ENCODE data around the gene CNOT2. TPM values are rescaled to one million over a fixed set of nuclear protein-coding genes. Genes with fewer than 3 reads are reported as not detected.

The CNOT2 gene
- total RNA-seq, 2 donors from 2014 or later: 96.2 to 96.5 TPM

- Histone ChIP-seq H3K4me1 (ENCODE audit: control insufficient read depth, insufficient read depth, low read length) (no peaks in the 10 kb centered on the region), H3K9me3 (ENCODE audit: control insufficient read depth, low read length) (no peaks in the 10 kb centered on the region), H3K27me3 (ENCODE audit: control insufficient read depth, insufficient read depth, low read length, poor library complexity, severe bottlenecking) (no peaks in the 10 kb centered on the region), H3K27ac (ENCODE audit: low read depth, low read length) (no peak overlapping the region), H3K4me3 (ENCODE audit: low read length) (no peak overlapping the region), H3K9ac (ENCODE audit: extremely low read depth, low read length, poor library complexity, severe bottlenecking) (no peak overlapping the region), H3K36me3 (ENCODE audit: control insufficient read depth, insufficient read depth, low read length) (peaks cover 37% of the 10 kb centered on the region)
- DNase-seq: no peak
- H3K27me3 Mint-ChIP-seq (ENCODE audit: insufficient read depth): no peaks in the 10 kb centered on the region
- no peak for TF ChIP-seq CTCF (conservative IDR thresholded peaks at IDR 0.05)
- no peaks in the 10 kb centered on the region for H3K9me3 Mint-ChIP-seq
- no peak overlapping the region for H3K27ac Mint-ChIP-seq
- peaks cover under 1% of the 10 kb centered on the region for H3K4me1 Mint-ChIP-seq
- 0 to 62% methylated on average over 1 to 3 of the region's 4 CpGs for WGBS, 2 experiments (ENCODE audit: insufficient coverage in 1 of 2, insufficient read length in 1 of 2)
- H3K4me3 Mint-ChIP-seq: no peak overlapping the region
- H3K36me3 Mint-ChIP-seq (ENCODE audit: low read depth): peaks cover 9% of the 10 kb centered on the region
Measured at GRCh38 chr12:70319605-70320004, 76.4 kb downstream of the CNOT2 start.

GRCh38 chr12:70321191-70321590 lies 78.0 kb downstream of the CNOT2 start:
- H3K27ac ChIP-seq (ENCODE audit: low read depth, low read length): no peak overlapping the region
- H3K27me3 Mint-ChIP-seq (ENCODE audit: insufficient read depth): no peaks in the 10 kb centered on the region
- H3K36me3 Mint-ChIP-seq (ENCODE audit: low read depth): peaks cover 16% of the 10 kb centered on the region
- no peaks in the 10 kb centered on the region for H3K4me1 ChIP-seq (ENCODE audit: control insufficient read depth, insufficient read depth, low read length)
- WGBS, 2 experiments (ENCODE audit: insufficient coverage in 1 of 2, insufficient read length in 1 of 2): 95 to 96% methylated on average over 2 of the region's 2 CpGs
- no peak for TF ChIP-seq CTCF (conservative IDR thresholded peaks at IDR 0.05)
- H3K4me3 ChIP-seq (ENCODE audit: low read length): no peak overlapping the region
- H3K9me3 ChIP-seq (ENCODE audit: control insufficient read depth, low read length): no peaks in the 10 kb centered on the region
- no peak overlapping the region for H3K27ac Mint-ChIP-seq
- peaks cover 39% of the 10 kb centered on the region for H3K36me3 ChIP-seq (ENCODE audit: control insufficient read depth, insufficient read depth, low read length)
- H3K9ac ChIP-seq (ENCODE audit: extremely low read depth, low read length, poor library complexity, severe bottlenecking): no peak overlapping the region
- H3K4me3 Mint-ChIP-seq: no peak overlapping the region
- peaks cover 4% of the 10 kb centered on the region for H3K4me1 Mint-ChIP-seq
- no peaks in the 10 kb centered on the region for H3K27me3 ChIP-seq (ENCODE audit: control insufficient read depth, insufficient read depth, low read length, poor library complexity, severe bottlenecking)
- no peaks in the 10 kb centered on the region for H3K9me3 Mint-ChIP-seq
- DNase-seq: no peak

GRCh38 chr12:70327541-70327940 lies 84.3 kb downstream of the CNOT2 start:
- WGBS, 2 experiments (ENCODE audit: insufficient coverage in 1 of 2, insufficient read length in 1 of 2): 90 to 97% methylated on average over 2 of the region's 2 CpGs
- Histone ChIP-seq H3K4me1 (ENCODE audit: control insufficient read depth, insufficient read depth, low read length) (no peaks in the 10 kb centered on the region), H3K9ac (ENCODE audit: extremely low read depth, low read length, poor library complexity, severe bottlenecking) (no peak overlapping the region), H3K9me3 (ENCODE audit: control insufficient read depth, low read length) (peaks cover 11% of the 10 kb centered on the region), H3K4me3 (ENCODE audit: low read length) (no peak overlapping the region), H3K27ac (ENCODE audit: low read depth, low read length) (no peak overlapping the region), H3K36me3 (ENCODE audit: control insufficient read depth, insufficient read depth, low read length) (peaks cover 57% of the 10 kb centered on the region), H3K27me3 (ENCODE audit: control insufficient read depth, insufficient read depth, low read length, poor library complexity, severe bottlenecking) (no peaks in the 10 kb centered on the region)
- H3K4me3 Mint-ChIP-seq: no peak overlapping the region
- peaks cover 9% of the 10 kb centered on the region for H3K9me3 Mint-ChIP-seq
- H3K4me1 Mint-ChIP-seq: peaks cover 6% of the 10 kb centered on the region
- DNase-seq: no peak
- H3K27me3 Mint-ChIP-seq (ENCODE audit: insufficient read depth): no peaks in the 10 kb centered on the region
- no peak for TF ChIP-seq CTCF (conservative IDR thresholded peaks at IDR 0.05)
- no peak overlapping the region for H3K27ac Mint-ChIP-seq
- H3K36me3 Mint-ChIP-seq (ENCODE audit: low read depth): peaks cover 49% of the 10 kb centered on the region

Measured in endodermal cell (in vitro differentiated cells).